ENCODE results near the gene TLR6. TPM values are rescaled to one million over a fixed set of nuclear protein-coding genes. Genes with fewer than 3 reads are reported as not detected.

The TLR6 gene
- total and polyA plus RNA-seq, 2 of the 8 experiments (the other 6 are each of a cell fraction or from before 2014, with no cell fraction given) = 0.02 to 0.09 TPM

DNA sequence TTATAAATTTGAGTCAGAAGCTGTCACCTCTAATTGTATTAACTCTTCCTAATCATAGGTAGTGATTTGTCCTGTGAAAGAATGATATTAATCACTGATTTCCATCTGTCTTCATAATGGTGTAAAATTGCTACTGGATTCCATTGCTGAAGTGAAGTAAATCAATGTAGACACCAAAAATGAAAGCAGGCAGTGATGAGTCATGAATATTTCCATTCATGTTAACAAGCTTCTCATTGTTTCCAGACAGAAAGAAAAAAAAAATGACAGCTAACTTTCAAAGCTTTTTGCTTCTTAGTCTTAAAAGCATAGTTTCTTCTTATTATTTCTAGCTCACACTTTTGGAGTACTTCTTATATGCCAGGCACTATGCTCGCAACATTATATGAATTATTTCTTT lies 32.5 kb upstream of the TLR6 start:
- H2BK12ac ChIP-seq (ENCODE audit: low read depth, low read length) = no peak overlapping the region
- no peaks in the 10 kb centered on the region for H3K23me2 ChIP-seq (ENCODE audit: low read depth, low read length)
- H2BK120ac ChIP-seq (replicated peaks; ENCODE audit: low read depth, low read length) = no peak overlapping the region
- H3K4ac ChIP-seq (replicated peaks; ENCODE audit: insufficient read length, low read depth, low read length) = no peak overlapping the region
- CTCF ChIA-PET (ENCODE audit: partially characterized antibody) = interaction anchor here (0.7 to 3.8 kb wide), 5 partner anchors 13 to 346 kb away, joined by 3 to 22 read pairs (median 4); no protein-coding TSS in a partner anchor
- H2AFZ ChIP-seq (ENCODE audit: low read length) = no peak overlapping the region
- no peaks in the 10 kb centered on the region; a peak in 1 of 8 replicates for H3K36me3 ChIP-seq (ENCODE audit: control insufficient read depth in 2 of 4, insufficient read depth in 4 of 4, low read length in 3 of 4)
- no peak overlapping the region for H2BK20ac ChIP-seq (ENCODE audit: low read length)
- no peaks in the 10 kb centered on the region for H3K79me2 ChIP-seq (ENCODE audit: control insufficient read depth in 1 of 2, insufficient read depth in 2 of 2, low read length in 2 of 2)
- no peak overlapping the region for H4K8ac ChIP-seq (ENCODE audit: extremely low read depth, insufficient read depth, low read length)
- 87% methylated on average over 1 of the region's 1 CpG; no CpG with 5 or more reads in 1 of the 2 experiments for WGBS, 2 experiments (ENCODE audit: extremely low coverage in 1 of 2, insufficient coverage in 1 of 2, insufficient read length in 1 of 2, insufficient replicate concordance in 2 of 2, low coverage in 1 of 2, low lambda C conversion rate in 2 of 2, missing lambda C conversion rate in 1 of 2)
- H2AK5ac ChIP-seq (ENCODE audit: low read depth, low read length) = no peak overlapping the region
- H3K4me2 ChIP-seq (ENCODE audit: insufficient read depth in 1 of 2, low read depth in 2 of 2, low read length in 2 of 2) = no peak overlapping the region
- no peak for FAIRE-seq
- no peak overlapping the region for H4K5ac ChIP-seq (ENCODE audit: insufficient read length, low read depth, low read length)
- no peak overlapping the region for H3K9ac ChIP-seq (replicated peaks in 1 of 4; ENCODE audit: extremely low read depth in 1 of 4, low read depth in 3 of 4, low read length in 3 of 4)
- no peak overlapping the region for H3K56ac ChIP-seq (replicated peaks; ENCODE audit: insufficient read length, low read depth, low read length)
- H3K4me3 ChIP-seq (ENCODE audit: extremely low read depth in 1 of 4, insufficient read depth in 2 of 4, low read depth in 3 of 4, low read length in 4 of 4) = no peak overlapping the region
- peaks cover 0 to 1% of the 10 kb centered on the region in 2 experiments for H4K20me1 ChIP-seq (replicated peaks in 1 of 2; ENCODE audit: control insufficient read depth in 1 of 2, insufficient read depth in 2 of 2, low read length in 2 of 2)
- DNase-seq (ENCODE audit: low read depth in 1 of 2, low spot score in 2 of 2) = no peak
- H3K9me3 ChIP-seq (ENCODE audit: insufficient read depth in 2 of 2, low read depth in 1 of 2, low read length in 1 of 2) = no peaks in the 10 kb centered on the region
- H2BK15ac ChIP-seq (ENCODE audit: low read length) = no peak overlapping the region
- H4K91ac ChIP-seq (replicated peaks; ENCODE audit: insufficient read length, low read length) = no peak overlapping the region
- H3K79me1 ChIP-seq (ENCODE audit: low read depth, low read length) = no peaks in the 10 kb centered on the region
- no peak overlapping the region for H3K27ac ChIP-seq (ENCODE audit: low read depth, low read length)
- no peak overlapping the region for H2BK5ac ChIP-seq (ENCODE audit: low read depth, low read length)
- no peak overlapping the region for H3K18ac ChIP-seq (ENCODE audit: extremely low read depth, low read length)
- no peak overlapping the region for H3K23ac ChIP-seq (ENCODE audit: insufficient read length)
- no peaks in the 10 kb centered on the region for H3K27me3 ChIP-seq (replicated peaks in 1 of 4; ENCODE audit: control insufficient read depth in 3 of 4, extremely low read depth in 1 of 4, insufficient read depth in 3 of 4, low read length in 3 of 4)
- H3K4me1 ChIP-seq (replicated peaks in 1 of 4; ENCODE audit: control insufficient read depth in 3 of 4, insufficient read depth in 4 of 4, low read length in 3 of 4) = no peaks in the 10 kb centered on the region; a peak in 1 of 7 replicates
- no peak overlapping the region for H3K14ac ChIP-seq (ENCODE audit: insufficient read length)
- POLR2A ChIA-PET (ENCODE audit: partially characterized antibody) = interaction anchor here (0.6 kb wide), 1 partner anchor 562 kb away, joined by 3 read pairs; no protein-coding TSS in a partner anchor
- TF ChIP-seq SP1 (IDR thresholded peaks at IDR 0.05; ENCODE audit: low read depth, low read length) (no peak), BRCA1 (IDR thresholded peaks at IDR 0.05; ENCODE audit: low read depth, low read length) (no peak), BCL11A (IDR thresholded peaks at IDR 0.05; ENCODE audit: low read depth in 2 of 2, low read length in 2 of 2) (no peak)
